ENCODE measurements around the gene BAHCC1. TPM values are rescaled to one million over a fixed set of nuclear protein-coding genes. Genes with fewer than 3 reads are reported as not detected.

Gene BAHCC1
- total and polyA plus RNA-seq, 10 of the 15 experiments (the other 5 are each of a cell fraction or from before 2014, with no cell fraction given), result 0.03 to 0.14 (median 0.11) TPM; not detected in 6

DNA sequence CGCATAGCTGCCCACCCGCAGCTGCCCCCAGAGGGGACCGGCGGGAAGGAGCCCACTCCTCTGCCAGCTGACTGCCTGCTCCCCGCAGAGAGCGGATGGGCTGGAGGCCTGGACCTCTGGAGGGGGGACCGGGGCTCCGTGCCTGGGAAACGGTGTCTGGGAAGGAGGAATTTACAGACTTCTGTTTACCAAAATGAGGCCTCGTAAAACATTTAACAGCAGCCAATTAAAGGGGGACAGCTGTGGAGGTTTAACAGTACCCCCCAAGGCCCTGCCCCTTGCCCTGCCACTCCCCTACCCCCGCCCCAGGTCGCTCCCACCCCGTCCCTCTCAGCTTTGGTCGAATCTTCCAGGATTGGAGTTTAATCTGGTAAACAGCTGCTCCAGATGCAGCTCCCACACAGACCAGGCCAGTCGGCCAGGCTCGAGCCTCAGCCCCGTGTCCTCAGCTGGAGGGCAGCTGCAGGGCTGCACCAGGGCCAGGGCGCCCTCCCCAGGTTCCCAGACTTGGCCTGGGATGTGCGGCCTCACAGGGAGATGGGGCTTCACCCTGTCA lies 41.1 kb downstream of the BAHCC1 start (continued):
- TF ChIP-seq, protein P1, sequence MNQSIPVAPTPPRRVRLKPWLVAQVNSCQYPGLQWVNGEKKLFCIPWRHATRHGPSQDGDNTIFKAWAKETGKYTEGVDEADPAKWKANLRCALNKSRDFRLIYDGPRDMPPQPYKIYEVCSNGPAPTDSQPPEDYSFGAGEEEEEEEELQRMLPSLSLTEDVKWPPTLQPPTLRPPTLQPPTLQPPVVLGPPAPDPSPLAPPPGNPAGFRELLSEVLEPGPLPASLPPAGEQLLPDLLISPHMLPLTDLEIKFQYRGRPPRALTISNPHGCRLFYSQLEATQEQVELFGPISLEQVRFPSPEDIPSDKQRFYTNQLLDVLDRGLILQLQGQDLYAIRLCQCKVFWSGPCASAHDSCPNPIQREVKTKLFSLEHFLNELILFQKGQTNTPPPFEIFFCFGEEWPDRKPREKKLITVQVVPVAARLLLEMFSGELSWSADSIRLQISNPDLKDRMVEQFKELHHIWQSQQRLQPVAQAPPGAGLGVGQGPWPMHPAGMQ (IDR thresholded peaks at IDR 0.05; ENCODE audit: borderline replicate concordance), result no peak
- no peak for TF ChIP-seq ATF7 (IDR thresholded peaks at IDR 0.05; ENCODE audit: low read depth)
- no peak for TF ChIP-seq CBX3 (IDR thresholded peaks at IDR 0.05; ENCODE audit: borderline replicate concordance, low read depth)
- TF ChIP-seq POLR2AphosphoS5 (IDR thresholded peaks at IDR 0.05; ENCODE audit: low read length), result no peak
- TF ChIP-seq, protein P2, sequence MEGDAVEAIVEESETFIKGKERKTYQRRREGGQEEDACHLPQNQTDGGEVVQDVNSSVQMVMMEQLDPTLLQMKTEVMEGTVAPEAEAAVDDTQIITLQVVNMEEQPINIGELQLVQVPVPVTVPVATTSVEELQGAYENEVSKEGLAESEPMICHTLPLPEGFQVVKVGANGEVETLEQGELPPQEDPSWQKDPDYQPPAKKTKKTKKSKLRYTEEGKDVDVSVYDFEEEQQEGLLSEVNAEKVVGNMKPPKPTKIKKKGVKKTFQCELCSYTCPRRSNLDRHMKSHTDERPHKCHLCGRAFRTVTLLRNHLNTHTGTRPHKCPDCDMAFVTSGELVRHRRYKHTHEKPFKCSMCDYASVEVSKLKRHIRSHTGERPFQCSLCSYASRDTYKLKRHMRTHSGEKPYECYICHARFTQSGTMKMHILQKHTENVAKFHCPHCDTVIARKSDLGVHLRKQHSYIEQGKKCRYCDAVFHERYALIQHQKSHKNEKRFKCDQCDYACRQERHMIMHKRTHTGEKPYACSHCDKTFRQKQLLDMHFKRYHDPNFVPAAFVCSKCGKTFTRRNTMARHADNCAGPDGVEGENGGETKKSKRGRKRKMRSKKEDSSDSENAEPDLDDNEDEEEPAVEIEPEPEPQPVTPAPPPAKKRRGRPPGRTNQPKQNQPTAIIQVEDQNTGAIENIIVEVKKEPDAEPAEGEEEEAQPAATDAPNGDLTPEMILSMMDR (IDR thresholded peaks at IDR 0.05 in 2 of 3, conservative IDR thresholded peaks at IDR 0.05 in 1 of 3; ENCODE audit: control insufficient read depth in 2 of 3, extremely low read depth in 1 of 3, insufficient read depth in 1 of 3, low read depth in 3 of 3, low read length in 3 of 3), result no peak
- no peak for TF ChIP-seq PML (IDR thresholded peaks at IDR 0.05; ENCODE audit: low read length)
- TF ChIP-seq, protein P3, sequence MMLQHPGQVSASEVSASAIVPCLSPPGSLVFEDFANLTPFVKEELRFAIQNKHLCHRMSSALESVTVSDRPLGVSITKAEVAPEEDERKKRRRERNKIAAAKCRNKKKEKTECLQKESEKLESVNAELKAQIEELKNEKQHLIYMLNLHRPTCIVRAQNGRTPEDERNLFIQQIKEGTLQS (IDR thresholded peaks at IDR 0.05; ENCODE audit: borderline replicate concordance, extremely low read depth, low read depth, low read length), result no peak
- TF ChIP-seq POLR2A (IDR thresholded peaks at IDR 0.05; ENCODE audit: low read depth, low read length), result no peak
- TF ChIP-seq, protein P4, sequence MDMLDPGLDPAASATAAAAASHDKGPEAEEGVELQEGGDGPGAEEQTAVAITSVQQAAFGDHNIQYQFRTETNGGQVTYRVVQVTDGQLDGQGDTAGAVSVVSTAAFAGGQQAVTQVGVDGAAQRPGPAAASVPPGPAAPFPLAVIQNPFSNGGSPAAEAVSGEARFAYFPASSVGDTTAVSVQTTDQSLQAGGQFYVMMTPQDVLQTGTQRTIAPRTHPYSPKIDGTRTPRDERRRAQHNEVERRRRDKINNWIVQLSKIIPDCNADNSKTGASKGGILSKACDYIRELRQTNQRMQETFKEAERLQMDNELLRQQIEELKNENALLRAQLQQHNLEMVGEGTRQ (IDR thresholded peaks at IDR 0.05; ENCODE audit: borderline replicate concordance, low read depth, low read length), result no peak
- TF ChIP-seq, protein P5, sequence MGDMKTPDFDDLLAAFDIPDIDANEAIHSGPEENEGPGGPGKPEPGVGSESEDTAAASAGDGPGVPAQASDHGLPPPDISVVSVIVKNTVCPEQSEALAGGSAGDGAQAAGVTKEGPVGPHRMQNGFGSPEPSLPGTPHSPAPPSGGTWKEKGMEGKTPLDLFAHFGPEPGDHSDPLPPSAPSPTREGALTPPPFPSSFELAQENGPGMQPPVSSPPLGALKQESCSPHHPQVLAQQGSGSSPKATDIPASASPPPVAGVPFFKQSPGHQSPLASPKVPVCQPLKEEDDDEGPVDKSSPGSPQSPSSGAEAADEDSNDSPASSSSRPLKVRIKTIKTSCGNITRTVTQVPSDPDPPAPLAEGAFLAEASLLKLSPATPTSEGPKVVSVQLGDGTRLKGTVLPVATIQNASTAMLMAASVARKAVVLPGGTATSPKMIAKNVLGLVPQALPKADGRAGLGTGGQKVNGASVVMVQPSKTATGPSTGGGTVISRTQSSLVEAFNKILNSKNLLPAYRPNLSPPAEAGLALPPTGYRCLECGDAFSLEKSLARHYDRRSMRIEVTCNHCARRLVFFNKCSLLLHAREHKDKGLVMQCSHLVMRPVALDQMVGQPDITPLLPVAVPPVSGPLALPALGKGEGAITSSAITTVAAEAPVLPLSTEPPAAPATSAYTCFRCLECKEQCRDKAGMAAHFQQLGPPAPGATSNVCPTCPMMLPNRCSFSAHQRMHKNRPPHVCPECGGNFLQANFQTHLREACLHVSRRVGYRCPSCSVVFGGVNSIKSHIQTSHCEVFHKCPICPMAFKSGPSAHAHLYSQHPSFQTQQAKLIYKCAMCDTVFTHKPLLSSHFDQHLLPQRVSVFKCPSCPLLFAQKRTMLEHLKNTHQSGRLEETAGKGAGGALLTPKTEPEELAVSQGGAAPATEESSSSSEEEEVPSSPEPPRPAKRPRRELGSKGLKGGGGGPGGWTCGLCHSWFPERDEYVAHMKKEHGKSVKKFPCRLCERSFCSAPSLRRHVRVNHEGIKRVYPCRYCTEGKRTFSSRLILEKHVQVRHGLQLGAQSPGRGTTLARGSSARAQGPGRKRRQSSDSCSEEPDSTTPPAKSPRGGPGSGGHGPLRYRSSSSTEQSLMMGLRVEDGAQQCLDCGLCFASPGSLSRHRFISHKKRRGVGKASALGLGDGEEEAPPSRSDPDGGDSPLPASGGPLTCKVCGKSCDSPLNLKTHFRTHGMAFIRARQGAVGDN (IDR thresholded peaks at IDR 0.05), result no peak
- TF ChIP-seq LARP7 (IDR thresholded peaks at IDR 0.05), result no peak
- TF ChIP-seq, protein P6, sequence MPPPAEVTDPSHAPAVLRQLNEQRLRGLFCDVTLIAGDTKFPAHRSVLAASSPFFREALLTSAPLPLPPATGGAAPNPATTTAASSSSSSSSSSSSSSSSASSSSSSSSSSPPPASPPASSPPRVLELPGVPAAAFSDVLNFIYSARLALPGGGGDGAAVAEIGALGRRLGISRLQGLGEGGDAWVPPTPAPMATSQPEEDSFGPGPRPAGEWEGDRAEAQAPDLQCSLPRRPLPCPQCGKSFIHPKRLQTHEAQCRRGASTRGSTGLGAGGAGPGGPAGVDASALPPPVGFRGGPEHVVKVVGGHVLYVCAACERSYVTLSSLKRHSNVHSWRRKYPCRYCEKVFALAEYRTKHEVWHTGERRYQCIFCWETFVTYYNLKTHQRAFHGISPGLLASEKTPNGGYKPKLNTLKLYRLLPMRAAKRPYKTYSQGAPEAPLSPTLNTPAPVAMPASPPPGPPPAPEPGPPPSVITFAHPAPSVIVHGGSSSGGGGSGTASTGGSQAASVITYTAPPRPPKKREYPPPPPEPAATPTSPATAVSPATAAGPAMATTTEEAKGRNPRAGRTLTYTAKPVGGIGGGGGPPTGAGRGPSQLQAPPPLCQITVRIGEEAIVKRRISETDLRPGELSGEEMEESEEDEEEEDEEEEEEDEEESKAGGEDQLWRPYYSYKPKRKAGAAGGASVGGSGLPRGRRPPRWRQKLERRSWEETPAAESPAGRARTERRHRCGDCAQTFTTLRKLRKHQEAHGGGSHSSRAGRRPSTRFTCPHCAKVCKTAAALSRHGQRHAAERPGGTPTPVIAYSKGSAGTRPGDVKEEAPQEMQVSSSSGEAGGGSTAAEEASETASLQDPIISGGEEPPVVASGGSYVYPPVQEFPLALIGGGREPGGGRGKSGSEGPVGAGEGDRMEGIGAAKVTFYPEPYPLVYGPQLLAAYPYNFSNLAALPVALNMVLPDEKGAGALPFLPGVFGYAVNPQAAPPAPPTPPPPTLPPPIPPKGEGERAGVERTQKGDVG (CRISPR knock-in tag; IDR thresholded peaks at IDR 0.05), result no peak
